ENCODE measurements around the gene LOXL3.

LOXL3 gene

DNA sequence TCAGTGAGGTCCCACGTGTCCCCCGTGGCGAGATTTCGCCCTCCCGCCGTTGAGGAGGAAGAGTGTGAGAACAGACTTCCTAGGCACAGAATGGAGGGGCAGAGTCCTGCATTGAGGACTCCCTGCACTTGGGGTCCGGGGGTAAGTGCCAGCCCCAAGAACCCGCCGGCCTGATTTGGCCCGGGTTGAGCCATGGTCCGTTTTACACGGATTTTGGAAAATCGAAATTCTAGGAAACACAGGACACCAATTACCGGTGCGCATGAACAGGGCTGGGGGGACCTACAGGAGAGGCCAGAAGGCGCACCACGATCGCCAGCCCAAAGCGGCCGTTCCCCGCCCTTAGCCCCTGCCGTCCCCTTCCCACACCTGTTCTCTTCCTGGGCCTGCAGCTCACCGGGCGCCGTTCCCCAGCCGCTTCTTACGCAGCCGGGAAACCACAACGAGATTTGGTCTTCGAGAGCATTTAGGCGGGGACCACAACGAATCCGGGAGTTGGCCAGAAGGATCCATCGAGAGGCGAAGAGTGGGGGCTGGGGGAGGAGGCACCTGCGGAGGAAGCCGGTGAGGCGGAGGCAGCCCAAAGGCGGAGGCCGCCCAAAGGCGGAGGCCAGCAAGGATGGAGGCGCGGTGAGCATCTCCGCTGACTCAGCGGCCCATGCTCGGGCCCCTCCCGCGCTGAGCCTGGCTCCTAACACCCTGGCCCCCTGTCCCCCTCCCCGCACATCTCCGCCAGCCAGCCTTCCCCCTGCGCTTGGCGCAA, 40.0 kb downstream of the LOXL3 start:
- ATAC-seq (ENCODE audit: low read depth) = peak; percentile 42
- no peaks in the 10 kb centered on the region for H3K4me1 ChIP-seq (ENCODE audit: insufficient read depth, poor library complexity, severe bottlenecking)
- H3K4me3 ChIP-seq (ENCODE audit: severe bottlenecking) = no peak overlapping the region
- no peaks in the 10 kb centered on the region for H3K36me3 ChIP-seq (ENCODE audit: low read depth)
- H3K27ac ChIP-seq (ENCODE audit: poor library complexity, severe bottlenecking) = no peak overlapping the region
- peak; percentile 54 for DNase-seq (ENCODE audit: low spot score)
- peaks cover 73% of the 10 kb centered on the region for H3K27me3 ChIP-seq (ENCODE audit: insufficient read depth, poor library complexity, severe bottlenecking)
- TF ChIP-seq, protein P1, sequence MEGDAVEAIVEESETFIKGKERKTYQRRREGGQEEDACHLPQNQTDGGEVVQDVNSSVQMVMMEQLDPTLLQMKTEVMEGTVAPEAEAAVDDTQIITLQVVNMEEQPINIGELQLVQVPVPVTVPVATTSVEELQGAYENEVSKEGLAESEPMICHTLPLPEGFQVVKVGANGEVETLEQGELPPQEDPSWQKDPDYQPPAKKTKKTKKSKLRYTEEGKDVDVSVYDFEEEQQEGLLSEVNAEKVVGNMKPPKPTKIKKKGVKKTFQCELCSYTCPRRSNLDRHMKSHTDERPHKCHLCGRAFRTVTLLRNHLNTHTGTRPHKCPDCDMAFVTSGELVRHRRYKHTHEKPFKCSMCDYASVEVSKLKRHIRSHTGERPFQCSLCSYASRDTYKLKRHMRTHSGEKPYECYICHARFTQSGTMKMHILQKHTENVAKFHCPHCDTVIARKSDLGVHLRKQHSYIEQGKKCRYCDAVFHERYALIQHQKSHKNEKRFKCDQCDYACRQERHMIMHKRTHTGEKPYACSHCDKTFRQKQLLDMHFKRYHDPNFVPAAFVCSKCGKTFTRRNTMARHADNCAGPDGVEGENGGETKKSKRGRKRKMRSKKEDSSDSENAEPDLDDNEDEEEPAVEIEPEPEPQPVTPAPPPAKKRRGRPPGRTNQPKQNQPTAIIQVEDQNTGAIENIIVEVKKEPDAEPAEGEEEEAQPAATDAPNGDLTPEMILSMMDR (IDR thresholded peaks at IDR 0.05; ENCODE audit: poor library complexity, severe bottlenecking) = no peak
- no peaks in the 10 kb centered on the region for H3K9me3 ChIP-seq (ENCODE audit: severe bottlenecking)

DNA sequence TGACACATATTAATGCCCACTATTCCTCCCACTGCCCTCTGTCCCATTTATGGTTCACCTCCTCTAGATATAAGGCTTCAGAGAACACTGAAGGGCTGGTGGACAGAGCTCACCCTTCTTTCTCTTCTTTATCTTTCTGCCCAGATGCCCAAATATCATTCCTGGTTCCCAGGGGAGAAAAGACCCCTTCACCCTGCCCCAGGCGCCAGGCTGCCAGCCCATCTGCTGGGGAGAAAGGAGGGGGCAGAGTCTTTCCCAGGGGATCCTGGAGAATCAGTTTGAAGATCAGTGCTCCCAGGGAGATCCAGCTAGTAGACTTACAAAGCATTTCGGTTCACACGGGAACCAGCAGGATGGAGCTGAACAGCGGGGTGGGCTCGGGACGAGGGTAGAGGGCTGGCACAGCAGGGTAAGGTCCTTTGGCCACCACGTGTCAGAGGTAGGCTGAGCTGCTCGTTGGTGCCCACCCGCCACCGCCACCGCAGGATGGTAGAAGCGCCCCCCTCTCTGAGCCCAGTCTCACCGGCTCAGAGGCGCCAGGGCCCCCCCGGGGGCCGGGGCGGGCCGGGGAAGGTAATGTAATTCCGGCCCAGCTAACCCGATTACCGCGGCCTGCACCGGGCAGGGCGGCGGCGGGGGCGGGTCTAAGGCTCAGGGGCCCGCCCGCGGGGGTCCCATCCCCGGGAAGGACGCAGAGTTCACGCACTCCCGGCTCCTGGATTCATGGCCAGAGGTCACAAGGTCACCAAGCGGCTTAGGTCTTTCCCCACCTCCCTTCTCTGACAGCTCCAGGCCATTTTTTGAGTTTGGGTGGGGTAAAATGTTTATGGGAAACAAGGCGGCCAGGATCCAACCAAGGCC, 40.8 kb downstream of the LOXL3 start:
- no peaks in the 10 kb centered on the region for H3K9me3 ChIP-seq (ENCODE audit: severe bottlenecking)
- TF ChIP-seq, protein P1 (IDR thresholded peaks at IDR 0.05; ENCODE audit: poor library complexity, severe bottlenecking) = no peak
- no peak for ATAC-seq (ENCODE audit: low read depth)
- H3K27ac ChIP-seq (ENCODE audit: poor library complexity, severe bottlenecking) = no peak overlapping the region
- peaks cover 65% of the 10 kb centered on the region for H3K27me3 ChIP-seq (ENCODE audit: insufficient read depth, poor library complexity, severe bottlenecking)
- H3K36me3 ChIP-seq (ENCODE audit: low read depth) = no peaks in the 10 kb centered on the region
- DNase-seq (ENCODE audit: low spot score) = peak; percentile 33
- no peak overlapping the region for H3K4me3 ChIP-seq (ENCODE audit: severe bottlenecking)
- no peaks in the 10 kb centered on the region for H3K4me1 ChIP-seq (ENCODE audit: insufficient read depth, poor library complexity, severe bottlenecking)

DNA sequence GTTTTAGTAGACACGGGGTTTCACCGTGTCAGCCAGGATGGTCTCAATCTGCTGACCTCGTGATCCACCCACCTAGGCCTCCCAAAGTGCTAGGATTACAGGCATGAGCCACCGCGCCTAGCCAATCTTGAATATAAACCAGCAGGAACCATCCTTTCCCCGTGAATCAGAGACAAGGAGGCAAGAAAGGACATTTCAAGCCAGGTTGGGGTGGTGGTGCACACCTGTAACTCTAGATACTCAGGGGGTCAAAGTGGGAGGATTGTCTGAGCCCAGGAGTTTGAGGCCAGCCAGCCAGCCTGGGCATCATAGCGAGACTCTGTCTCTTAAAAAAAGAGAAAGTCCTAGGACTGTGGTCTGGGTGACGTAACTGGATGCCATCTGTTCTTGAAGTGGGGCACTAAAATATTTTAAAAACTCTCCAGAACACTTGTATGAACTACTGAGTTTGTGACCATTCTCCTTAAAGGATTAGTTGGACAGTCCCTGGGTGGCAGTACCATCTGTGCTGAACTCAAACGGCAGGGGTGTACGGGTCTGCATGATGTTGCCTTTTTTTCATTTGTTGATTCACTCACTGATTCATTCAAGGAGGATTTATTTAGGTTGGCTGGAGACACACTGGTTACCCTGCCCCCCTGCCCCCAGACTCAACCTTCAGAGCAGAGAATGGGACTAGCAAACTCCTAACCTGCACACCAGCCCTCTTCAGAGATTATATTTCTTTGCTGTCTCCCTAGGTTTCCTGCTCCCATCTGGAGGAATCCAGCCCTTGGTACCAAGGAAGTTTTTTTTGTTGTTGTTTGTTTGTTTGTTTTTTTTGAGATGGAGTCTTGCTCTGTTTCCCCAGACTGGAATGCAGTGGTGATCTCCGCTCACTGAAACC, 42.4 kb downstream of the LOXL3 start:
- TF ChIP-seq, protein P1 (IDR thresholded peaks at IDR 0.05; ENCODE audit: poor library complexity, severe bottlenecking) = no peak
- H3K27me3 ChIP-seq (ENCODE audit: insufficient read depth, poor library complexity, severe bottlenecking) = peaks cover 50% of the 10 kb centered on the region
- DNase-seq (ENCODE audit: low spot score) (no peak), ATAC-seq (ENCODE audit: low read depth) (no peak)
- H3K4me1 ChIP-seq (ENCODE audit: insufficient read depth, poor library complexity, severe bottlenecking) = peaks cover under 1% of the 10 kb centered on the region
- no peaks in the 10 kb centered on the region for H3K9me3 ChIP-seq (ENCODE audit: severe bottlenecking)
- H3K27ac ChIP-seq (ENCODE audit: poor library complexity, severe bottlenecking) = no peak overlapping the region
- H3K36me3 ChIP-seq (ENCODE audit: low read depth) = peaks cover 3% of the 10 kb centered on the region; the same call in 1 of the 2 replicates
- no peak overlapping the region for H3K4me3 ChIP-seq (ENCODE audit: severe bottlenecking)

DNA sequence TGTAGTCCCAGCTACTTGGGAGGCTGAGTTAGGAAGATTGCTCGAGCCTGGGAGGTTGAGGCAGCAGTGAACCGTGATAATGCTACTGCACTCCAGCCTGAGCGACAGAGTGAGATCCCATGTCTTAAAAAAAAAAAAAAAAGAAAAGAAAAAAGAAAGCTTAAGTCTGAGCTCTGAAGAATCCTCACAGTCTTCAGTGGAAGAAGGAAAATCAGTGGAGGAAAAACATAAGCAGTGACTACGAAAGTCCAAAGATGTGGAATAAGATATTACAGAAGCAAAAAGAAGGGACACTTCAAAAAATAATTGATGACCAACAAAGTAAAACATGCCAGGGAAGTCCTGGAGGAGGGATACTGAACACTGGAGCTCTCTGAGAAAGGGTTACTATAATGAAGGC, 43.5 kb downstream of the LOXL3 start:
- ATAC-seq (ENCODE audit: low read depth) (no peak), DNase-seq (ENCODE audit: low spot score) (no peak)
- Histone ChIP-seq H3K27me3 (ENCODE audit: insufficient read depth, poor library complexity, severe bottlenecking) (peaks cover 40% of the 10 kb centered on the region), H3K36me3 (ENCODE audit: low read depth) (peaks cover 14% of the 10 kb centered on the region), H3K4me3 (ENCODE audit: severe bottlenecking) (no peak overlapping the region), H3K4me1 (ENCODE audit: insufficient read depth, poor library complexity, severe bottlenecking) (peaks cover 5% of the 10 kb centered on the region), H3K9me3 (ENCODE audit: severe bottlenecking) (no peaks in the 10 kb centered on the region), H3K27ac (ENCODE audit: poor library complexity, severe bottlenecking) (no peak overlapping the region)
- TF ChIP-seq, protein P1 (IDR thresholded peaks at IDR 0.05; ENCODE audit: poor library complexity, severe bottlenecking) = no peak
